ENCODE results near the gene DEXI.

The DEXI gene

GRCh38 chr16:10895053-10895946, 47.0 kb downstream of the DEXI start:
- no peak overlapping the region for H3K4me3 ChIP-seq (ENCODE audit: low read depth, low read length)
- POLR2A ChIA-PET, result no interaction called here
- CTCF ChIA-PET, result no interaction called here
- no peak for DNase-seq (ENCODE audit: low read depth, low spot score)
- no peak for TF ChIP-seq CTCF (IDR thresholded peaks at IDR 0.05; ENCODE audit: insufficient read depth, low read length, missing control alignments)

GRCh38 chr16:10892782-10893318, 49.4 kb downstream of the DEXI start:
- ChIA-PET CTCF (no interaction called here), POLR2A (no interaction called here)
- no peak for TF ChIP-seq CTCF (IDR thresholded peaks at IDR 0.05; ENCODE audit: insufficient read depth, low read length, missing control alignments)
- H3K4me3 ChIP-seq (ENCODE audit: low read depth, low read length), result no peak overlapping the region
- DNase-seq (ENCODE audit: low read depth, low spot score), result no peak

- no peak overlapping the region for H3K4me3 ChIP-seq (ENCODE audit: low read depth, low read length)
- TF ChIP-seq CTCF (IDR thresholded peaks at IDR 0.05; ENCODE audit: insufficient read depth, low read length, missing control alignments), result no peak
- no peak for DNase-seq (ENCODE audit: low read depth, low spot score)
- POLR2A ChIA-PET, result no interaction called here
- CTCF ChIA-PET, result interaction anchor here (1.3 to 2.4 kb wide), 2 partner anchors 29 to 153 kb away, joined by 3 to 10 read pairs; no protein-coding TSS in a partner anchor
Observed at GRCh38 chr16:10889855-10890254, 52.4 kb downstream of the DEXI start.

DNA sequence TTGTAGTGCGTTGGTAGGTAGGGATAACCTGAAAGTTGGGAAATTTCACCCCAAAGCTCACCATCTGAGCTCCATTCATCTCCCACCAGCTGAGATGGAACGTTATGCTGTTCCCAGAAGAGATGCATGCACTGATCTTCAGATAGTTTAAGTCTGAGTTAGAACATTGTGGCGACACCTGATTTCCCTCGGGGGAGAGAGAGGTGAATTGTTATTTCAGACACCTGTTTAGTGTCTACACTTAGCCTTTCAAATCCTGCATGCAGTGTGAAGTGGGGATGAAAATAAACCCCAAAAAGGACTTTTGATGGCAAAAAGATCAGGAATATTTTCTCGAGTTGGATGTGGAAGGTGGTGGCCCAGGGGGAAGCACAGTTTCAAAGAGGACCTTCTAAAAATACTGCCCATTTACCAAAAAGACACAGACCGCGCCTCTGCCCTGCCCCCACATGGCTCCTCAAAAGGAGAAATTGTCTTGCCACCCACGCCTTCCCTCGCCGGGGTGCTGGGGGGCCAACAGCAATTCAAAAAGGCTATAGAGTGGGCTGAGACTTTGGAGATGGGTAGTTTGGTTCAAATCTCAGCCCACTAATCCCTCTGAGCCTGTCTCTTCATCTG, 53.8 kb downstream of the DEXI start:
- no peak for TF ChIP-seq CTCF (IDR thresholded peaks at IDR 0.05; ENCODE audit: insufficient read depth, low read length, missing control alignments)
- DNase-seq (ENCODE audit: low read depth, low spot score), result no peak
- ChIA-PET POLR2A (no interaction called here), CTCF (interaction anchor here (2.4 kb wide), 1 partner anchor 30 kb away, joined by 10 read pairs; no protein-coding TSS in a partner anchor)
- H3K4me3 ChIP-seq (ENCODE audit: low read depth, low read length), result no peak overlapping the region

DNA sequence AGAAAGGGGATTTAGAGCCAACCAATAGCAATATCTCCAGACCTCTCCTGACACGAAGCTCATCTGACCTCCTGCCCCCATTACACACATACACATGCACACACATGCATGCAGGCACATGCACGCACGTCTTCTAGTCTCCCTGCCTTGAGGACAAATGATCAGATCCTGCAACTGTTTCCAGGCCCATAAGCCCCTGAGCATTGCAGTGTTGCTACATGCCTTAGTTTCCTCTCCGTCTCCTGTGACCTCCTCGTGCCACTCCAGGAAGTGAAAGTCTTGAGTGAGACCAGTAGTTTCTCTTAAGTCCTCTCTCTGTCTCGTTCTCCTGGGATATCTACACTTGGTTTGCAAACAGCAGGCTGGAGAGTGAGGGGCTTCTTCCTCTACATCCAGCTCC, 57.0 kb downstream of the DEXI start:
- DNase-seq (ENCODE audit: low read depth, low spot score), result no peak
- no peak overlapping the region for H3K4me3 ChIP-seq (ENCODE audit: low read depth, low read length)
- no peak for TF ChIP-seq CTCF (IDR thresholded peaks at IDR 0.05; ENCODE audit: insufficient read depth, low read length, missing control alignments)
- ChIA-PET POLR2A (no interaction called here), CTCF (no interaction called here)

DNA sequence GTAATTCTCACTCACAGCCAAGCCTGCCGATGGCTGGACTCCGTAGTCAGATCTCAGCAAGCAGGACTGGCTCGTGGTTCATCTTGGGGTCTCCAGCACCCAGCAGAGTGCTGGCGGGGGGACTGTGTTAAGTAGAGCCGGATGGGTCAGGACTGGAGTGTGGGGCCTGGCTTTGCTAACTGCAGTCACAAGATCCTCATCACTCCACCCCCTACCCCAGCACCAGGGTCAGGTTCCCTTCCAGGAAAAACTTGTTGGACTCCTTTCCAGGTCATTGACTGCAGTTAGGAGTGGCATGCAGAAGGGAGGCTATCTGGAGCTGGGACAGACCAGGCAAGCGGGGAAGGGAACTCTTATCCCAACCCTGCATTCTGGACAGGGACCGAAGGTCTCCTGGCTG, 59.3 kb downstream of the DEXI start:
- no peak overlapping the region for H3K4me3 ChIP-seq (ENCODE audit: low read depth, low read length)
- TF ChIP-seq CTCF (IDR thresholded peaks at IDR 0.05; ENCODE audit: insufficient read depth, low read length, missing control alignments), result no peak
- ChIA-PET CTCF (no interaction called here), POLR2A (no interaction called here)
- DNase-seq (ENCODE audit: low read depth, low spot score), result no peak

All from AG04449 (cell line).